GM20000 (cell line): ENCODE data around the gene EP400.

Experiments used
- DNase-seq: peaks from one replicate; pipeline ENCODE4 v3.0.0; 2012; ENCODE audit warnings: low spot score
- TF ChIP-seq, protein P1 (sequence below): IDR thresholded peaks from 2 replicates; pipeline ENCODE4 v1.5.1; 2012; ENCODE audit warnings: mild to moderate bottlenecking, control low read depth; ENCODE audit errors: extremely low read depth, missing control alignments

EP400 gene

DNA sequence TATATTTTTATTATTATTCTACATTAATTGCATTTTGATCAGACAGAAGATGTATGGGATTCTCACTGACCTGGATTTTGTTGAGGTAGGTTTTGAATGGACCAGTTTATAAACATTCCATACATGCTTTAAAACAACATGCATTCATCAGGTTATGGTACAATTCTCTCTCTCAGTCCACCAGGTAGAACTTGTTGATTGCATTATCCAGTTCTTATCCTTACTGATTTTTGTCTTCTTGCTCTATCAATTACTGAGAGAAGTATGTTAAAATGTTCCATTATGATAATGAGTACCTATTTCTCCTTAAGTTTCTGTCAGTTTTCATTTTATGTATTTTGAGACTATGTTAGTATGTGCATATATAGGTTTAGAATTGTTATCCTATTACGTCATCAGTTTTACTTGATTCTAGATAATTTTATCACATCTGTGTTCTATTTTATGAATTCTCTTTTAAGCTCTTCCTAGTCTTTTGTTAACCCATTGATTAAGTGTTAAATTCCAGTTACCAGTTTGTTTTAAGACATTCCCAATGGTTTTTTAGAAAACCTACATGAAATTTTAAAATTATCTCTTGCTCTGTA is 50.6 kb downstream of the EP400 start:
- no peak for DNase-seq
- TF ChIP-seq, protein P1, sequence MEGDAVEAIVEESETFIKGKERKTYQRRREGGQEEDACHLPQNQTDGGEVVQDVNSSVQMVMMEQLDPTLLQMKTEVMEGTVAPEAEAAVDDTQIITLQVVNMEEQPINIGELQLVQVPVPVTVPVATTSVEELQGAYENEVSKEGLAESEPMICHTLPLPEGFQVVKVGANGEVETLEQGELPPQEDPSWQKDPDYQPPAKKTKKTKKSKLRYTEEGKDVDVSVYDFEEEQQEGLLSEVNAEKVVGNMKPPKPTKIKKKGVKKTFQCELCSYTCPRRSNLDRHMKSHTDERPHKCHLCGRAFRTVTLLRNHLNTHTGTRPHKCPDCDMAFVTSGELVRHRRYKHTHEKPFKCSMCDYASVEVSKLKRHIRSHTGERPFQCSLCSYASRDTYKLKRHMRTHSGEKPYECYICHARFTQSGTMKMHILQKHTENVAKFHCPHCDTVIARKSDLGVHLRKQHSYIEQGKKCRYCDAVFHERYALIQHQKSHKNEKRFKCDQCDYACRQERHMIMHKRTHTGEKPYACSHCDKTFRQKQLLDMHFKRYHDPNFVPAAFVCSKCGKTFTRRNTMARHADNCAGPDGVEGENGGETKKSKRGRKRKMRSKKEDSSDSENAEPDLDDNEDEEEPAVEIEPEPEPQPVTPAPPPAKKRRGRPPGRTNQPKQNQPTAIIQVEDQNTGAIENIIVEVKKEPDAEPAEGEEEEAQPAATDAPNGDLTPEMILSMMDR = no peak

DNA sequence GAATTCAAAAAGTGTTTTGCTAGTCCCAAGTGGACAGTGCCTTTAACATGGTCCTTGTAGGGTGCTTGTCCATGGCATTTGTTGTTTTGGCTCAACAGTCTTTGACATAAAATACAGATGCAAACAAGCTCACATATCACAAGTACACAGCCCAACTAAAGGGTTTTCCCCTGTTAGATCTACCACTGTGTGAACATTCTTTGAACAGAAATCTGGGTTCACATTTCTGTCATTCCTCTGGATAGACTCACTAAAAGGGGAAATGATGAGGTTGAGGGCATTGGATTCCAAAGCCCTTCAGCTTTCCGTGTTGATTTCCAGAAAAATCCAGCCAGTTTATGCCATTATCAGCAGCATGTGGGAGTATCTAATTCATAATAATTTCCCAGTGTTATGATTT is 54.1 kb downstream of the EP400 start:
- TF ChIP-seq, protein P1 = no peak
- DNase-seq = no peak

DNA sequence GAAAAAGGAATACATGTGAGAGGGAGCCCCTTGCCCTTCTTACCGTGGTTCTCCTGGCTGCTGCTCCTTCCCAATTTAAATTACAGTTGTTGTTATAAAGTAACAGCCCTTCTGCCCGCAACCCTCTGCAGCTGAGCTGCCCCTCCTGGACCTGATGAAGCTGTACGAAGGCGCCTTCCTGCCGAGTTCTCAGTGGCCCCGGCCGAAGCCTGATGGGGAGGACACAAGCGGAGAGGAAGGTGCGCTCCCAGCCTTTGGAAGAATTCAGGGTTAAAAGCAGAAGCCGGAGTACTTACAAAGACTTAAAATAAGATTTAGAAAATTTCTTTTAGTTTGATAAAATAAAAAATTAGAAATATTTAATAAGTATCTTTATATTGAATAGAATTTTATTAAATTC is 55.2 kb downstream of the EP400 start:
- TF ChIP-seq, protein P1 = no peak
- DNase-seq = no peak

DNA sequence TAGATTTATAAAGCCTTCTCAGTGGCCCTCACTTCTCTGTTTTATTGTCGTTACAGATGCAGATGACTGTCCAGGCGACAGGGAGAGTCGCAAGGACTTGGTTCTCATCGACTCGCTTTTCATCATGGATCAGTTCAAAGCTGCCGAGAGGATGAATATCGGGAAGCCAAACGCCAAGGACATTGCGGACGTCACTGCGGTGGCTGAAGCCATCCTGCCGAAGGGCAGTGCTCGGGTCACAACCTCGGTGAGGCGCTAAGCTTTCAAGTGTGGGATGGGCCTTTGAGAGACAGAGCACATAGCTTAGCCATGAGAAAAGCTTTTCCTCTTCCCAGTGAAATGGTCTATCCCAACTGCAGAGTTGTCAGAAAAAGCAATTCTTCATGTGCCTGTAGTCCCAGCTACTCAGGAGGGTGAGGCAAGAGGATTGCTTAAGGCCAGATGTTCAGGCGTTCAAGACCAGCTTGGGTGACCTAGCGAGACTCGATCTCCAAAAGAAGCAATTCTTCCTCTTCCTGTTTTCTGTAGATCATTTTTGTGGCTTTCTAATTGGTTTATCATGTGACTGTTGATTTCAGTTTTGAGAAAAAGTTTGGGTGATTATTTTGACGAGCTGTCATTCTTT is 56.4 kb downstream of the EP400 start:
- TF ChIP-seq, protein P1 = no peak

DNA sequence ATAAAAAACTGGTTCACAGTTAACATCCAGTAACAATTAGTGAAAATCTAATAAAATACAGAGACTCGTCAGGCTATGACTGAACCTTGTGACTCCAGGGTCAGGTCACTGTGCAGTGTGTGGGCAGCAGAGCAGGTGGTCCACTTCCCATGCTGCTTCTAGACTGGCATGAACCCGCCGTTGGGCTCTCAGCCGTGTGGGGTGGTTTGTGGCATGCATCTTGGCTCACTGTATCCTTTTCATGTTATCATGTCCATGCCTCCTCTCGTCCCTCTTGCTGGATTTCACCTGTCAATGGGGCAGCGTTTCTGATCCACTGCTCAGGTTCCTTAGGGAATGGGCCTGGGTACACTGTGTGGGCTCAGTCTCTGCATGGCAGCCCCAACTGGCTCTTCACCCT is 57.3 kb downstream of the EP400 start:
- TF ChIP-seq, protein P1 = no peak
- DNase-seq = no peak

More for the DNA sequence above, 56.4 kb downstream of the EP400 start:
- DNase-seq = no peak

DNA sequence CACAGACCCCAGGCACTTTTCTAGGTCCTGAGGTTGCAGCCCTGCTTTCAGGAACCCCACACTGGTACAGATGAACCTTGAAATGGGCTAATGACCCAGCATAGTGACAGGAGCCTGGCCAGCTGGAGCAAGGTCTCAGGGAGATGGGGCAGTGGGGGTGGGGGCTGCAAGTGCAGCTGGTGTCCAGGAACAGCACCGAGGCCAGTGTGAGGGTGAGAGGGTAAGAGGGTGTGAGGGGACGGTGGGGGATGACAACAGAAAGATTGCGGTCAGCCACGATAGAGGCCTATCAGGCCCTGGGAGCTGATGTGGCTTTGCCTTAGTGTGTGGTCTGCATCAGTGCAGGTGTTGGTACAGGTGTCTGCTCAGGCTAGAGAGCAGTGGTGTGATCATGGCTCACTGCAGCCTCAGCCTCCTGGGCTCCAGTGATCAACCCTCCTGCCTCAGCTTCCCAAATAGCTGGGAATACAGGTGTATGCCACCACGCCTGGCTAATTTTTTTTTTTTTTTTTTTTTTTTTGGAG is 59.7 kb downstream of the EP400 start:
- TF ChIP-seq, protein P1 = no peak
- DNase-seq = no peak

DNA sequence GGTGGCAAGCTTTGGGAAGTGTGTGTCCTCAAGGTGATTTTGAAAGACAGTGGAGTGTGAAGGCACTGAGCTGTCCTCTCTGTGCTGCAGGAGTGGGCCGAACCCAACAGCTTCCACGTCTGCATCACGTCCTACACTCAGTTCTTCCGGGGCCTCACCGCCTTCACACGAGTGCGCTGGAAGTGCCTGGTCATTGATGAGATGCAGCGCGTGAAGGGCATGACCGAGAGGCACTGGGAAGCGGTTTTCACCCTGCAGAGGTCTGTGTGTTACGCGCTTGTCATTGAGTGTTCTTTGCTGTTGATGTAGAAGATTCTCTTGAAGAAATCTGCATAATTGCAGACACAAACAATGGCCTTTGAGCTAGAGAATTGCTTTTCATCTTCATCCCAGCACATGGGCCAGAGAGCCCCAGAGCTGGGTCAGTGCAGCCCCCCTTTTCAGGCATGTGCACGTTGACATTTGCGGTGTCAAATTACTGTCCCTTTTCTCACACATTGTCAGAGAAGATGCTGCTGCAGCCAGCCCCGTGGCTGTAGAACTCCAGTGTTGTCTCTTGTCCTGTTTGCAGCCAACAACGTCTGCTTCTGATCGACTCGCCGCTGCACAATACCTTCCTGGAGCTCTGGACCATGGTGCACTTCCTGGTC is 63.3 kb downstream of the EP400 start:
- no peak for DNase-seq
- TF ChIP-seq, protein P1 = no peak
